ELF-1 (cell line): ENCODE results near the gene LNX2.
A peak's percentile ranks its signal among the peaks of the same experiment; 100 is the strongest.

Source experiments
- DNase-seq: peaks from one replicate; pipeline ENCODE4 v3.0.0-alpha.2; 2016; ENCODE audit warnings: low read depth, low spot score

The LNX2 gene

DNA sequence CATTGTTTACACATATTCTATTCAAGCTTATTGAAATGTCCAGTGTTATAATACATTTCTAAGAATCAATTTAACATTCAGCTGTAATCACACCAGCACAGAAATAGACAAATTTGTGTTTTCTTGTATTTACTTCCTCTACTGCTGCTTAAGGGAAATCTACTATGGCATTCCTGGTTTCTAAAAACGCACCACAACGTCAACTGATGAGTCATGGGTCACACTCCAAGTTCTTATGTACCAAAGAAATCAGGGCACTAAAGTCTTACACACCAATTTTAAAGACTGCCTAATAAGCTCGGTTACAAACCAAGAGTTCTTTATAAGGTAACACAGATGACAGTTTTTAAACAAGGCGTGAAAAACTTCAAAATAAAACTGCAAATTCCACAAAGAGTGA is 13.2 kb downstream of the LNX2 start:
- DNase-seq, result no peak

DNA sequence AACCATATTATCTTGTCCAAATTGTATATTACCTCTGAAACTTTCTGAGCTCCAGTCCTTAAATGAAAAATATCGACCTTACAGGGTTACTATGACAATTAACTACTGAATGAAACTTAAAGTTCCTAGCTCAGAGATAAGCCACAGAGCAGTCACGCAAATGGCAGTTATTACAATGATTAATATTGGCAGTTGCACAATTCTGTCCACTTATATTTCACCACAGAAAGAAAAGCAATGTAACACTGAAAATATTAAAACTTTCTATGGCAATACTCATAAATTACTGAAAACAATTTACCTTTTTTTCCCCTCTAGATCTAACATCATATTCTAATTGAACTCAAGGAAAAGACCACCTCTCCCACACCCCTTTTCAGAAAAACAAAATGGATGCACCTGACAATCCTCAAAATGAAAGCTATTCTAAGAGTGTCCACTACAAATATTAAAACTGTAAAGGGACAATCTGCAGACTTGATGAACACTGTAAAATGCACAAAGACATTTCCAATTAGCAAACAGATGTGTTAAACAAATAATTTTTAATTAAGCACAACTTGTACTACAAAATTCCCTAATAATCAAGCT is 14.6 kb downstream of the LNX2 start:
- DNase-seq, result no peak

DNA sequence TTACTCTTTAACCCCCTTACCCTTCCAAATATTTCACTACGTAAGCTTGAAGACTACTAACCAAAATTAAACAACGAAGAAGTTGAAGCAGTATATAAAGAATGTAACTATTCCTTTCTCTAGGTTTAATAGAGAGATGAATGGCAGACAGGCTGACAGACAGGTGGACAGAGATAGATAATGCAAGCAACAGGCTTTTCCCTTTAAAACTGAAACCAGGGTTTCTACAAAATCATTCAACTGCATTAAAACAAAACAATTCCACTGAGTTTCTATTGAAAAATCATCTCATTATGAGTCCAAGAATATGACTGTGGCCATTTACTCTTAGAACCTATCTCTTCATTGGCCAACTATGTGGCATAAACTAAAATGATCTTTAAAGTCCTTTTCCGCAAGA is 15.2 kb downstream of the LNX2 start:
- no peak for DNase-seq

DNA sequence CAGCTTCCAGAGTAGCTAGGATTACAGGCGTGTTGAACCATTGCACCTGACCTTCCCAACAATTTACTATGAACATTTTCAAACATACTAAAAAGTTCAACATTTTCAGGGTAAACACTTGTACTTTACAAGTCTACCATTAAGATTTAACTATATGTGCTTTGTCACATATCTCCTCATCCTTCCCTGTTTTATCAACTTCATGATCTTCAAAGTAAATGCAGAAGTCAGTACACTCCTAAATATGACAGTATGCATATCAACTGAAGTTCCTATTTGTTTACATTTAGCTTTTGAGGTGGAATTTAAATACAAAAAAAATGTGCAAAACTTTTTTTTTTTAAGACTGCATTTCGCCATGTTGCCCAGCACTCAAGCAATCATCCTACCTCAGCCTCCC is 18.5 kb downstream of the LNX2 start:
- no peak for DNase-seq

DNA sequence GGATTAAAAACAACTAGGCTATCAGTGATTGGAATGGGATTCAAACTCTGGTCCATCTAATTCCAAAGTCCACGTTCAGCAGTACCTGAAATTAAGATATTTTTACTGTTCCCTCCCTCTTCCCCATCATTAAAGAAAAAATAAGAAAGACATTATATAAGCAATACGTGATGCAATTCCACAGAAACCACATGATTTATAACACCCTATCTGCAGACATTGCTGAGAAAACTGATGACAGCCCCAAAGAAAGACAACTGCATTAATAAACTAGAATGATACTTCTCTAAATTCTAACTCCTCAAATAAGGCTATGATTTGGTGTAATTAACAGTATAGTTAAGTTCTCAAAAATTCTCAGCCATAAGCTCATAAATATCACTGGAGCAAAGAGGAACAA is 19.1 kb downstream of the LNX2 start:
- DNase-seq, result no peak

DNA sequence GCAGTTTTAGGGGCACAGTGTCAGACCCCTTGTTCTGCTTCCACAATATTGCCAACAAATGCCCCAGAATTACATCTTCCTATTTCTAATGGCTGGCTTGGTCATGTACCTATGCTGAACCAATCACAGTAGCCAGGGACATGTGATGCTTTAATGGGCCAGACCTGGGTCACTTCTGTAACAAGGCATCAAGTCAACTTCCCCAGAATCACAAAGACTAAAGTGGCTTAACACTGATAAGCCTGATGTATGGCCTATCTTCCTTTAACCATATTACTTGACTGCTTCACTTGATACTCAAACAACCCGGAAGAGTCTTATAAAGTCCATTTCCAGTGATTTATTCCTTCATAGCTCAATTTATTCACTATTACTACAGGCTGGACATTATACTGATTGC is 19.6 kb downstream of the LNX2 start:
- no peak for DNase-seq

DNA sequence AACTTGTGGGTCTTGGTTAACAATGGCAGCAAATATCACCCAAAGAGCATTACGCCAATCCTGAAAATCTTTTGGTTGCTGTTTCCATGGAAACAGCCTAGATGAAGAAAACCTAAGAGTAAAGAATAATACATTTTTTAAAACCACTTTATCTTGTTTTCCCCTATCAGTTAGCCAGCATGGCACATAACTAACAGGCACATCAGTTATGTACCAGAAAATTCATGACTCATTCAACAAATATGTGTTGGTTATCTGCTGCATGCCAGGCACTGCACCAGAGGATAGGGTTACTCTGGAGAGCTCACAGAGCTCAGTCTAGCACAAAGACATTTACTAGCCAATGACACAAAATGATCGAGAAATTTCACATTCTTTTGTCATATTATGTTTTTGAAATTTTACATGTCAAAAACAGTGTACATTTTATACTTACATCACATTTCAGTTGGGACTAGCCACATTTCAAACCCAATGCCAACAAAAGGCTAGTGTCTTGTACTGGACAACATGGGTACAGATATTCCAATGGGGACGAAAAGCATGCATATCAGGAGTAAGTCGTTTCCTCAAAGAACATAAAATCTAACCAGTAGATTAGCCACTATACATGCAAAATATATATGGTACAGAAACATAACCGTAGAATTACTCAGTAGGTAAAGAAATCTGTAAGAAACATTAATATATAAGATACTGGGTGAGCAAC is 20.3 kb downstream of the LNX2 start:
- DNase-seq, result peak; percentile 15

DNA sequence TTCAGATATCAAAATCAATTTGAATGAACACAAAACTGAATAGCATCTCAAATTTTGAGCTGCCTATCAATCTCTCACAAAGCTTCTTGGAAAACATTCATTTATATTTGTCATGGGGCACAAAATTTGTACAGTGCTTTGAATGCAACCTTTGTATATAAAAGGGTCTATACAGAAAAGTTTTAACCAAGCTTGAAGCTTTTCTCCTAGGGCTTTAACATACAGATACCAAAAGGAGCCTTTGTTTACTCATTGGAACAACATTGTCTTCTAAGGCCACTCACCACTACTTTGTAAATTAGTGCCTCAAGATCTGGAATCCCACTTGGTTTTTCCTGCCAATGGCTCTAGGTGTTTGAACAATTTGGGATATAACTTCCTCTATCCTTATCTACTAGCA is 21.2 kb downstream of the LNX2 start:
- DNase-seq, result no peak

DNA sequence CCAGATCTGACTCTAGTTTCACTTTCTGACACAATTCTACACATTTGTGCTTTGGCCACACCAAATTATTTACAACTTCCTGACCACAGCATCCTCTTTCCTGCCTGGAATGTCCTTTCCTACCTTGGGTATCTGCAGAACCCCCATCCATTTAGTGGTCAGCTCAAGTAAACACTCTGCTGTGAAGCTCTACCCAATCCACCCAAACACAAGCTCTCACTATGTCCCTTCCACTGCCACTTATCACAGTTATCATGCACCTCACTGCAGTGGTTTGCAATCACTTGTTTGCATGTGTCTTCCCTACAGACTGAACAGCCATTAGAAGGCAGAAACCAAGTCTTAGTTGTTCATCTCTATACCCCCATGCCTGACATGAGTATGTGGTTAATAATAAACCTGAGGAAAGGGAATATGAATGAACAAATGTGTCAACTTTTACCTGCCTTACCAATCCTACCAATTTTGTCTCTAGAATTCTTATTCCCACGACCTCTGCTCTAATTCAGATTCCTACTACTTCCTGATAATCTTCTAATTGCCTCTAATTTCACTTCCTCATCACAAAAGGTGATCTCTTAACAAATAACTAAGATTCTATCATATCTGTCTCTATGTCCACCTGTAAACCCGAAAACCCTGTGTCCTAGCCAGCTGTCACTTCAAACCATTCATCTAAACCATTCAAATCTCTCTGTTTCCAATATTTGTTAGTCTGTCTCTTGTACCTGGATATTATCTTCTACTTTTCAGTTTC is 25.1 kb downstream of the LNX2 start:
- no peak for DNase-seq

DNA sequence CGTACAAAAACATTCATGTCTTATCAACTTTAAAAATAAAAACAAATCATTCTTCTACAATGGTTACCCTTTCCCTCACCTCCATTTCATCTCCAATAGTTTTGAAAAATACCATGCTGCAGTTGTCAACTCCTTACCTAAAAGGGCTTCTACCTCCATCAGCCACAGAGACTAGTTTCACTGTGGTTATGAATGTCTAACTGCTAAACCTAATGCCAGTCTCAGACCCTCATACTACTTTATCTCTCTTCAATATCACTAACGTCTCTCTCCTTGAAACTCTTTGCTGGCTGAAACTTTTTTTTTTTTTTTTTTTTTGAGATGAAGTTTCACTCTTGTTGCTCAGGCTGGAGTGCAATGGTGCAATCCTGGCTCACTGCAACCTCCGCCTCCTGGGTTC is 27.1 kb downstream of the LNX2 start:
- DNase-seq, result no peak

DNA sequence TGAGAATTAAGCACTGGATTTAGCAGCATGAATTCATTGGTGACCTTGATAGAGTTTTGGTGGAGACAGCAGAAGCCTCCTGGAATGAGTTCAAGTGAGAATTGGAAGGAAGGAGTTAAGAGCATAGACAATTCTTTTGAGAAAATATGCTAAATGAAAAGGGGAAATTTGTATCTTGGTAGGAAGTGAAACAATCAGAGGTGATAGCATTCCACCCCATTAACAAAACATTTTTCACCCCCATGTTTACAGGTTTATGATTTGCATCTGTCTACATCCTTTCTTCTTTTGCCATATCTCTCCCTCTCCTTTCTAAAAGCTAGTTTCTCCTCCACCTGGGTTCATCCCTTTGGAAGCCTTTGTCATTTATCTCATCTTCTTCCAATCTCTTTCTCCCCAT is 27.5 kb downstream of the LNX2 start:
- DNase-seq, result no peak

DNA sequence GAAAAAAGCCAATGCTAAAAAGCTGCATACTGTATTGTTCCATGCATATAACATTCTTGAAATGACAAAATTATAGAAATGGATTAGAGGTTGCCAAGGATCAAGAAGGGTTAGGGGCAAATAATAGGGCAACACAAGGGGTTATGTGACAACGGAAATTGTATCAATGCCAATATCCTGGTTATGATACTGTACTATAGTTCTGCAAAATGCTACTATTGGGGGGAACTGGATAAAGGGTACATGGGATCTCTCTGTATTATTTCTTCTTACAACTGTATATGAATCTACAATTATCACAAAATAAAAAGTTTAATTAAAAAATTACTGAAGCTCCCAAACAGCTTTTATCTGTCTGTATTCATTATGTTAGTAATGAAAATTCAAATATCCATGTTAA is 31.9 kb downstream of the LNX2 start:
- no peak for DNase-seq

DNA sequence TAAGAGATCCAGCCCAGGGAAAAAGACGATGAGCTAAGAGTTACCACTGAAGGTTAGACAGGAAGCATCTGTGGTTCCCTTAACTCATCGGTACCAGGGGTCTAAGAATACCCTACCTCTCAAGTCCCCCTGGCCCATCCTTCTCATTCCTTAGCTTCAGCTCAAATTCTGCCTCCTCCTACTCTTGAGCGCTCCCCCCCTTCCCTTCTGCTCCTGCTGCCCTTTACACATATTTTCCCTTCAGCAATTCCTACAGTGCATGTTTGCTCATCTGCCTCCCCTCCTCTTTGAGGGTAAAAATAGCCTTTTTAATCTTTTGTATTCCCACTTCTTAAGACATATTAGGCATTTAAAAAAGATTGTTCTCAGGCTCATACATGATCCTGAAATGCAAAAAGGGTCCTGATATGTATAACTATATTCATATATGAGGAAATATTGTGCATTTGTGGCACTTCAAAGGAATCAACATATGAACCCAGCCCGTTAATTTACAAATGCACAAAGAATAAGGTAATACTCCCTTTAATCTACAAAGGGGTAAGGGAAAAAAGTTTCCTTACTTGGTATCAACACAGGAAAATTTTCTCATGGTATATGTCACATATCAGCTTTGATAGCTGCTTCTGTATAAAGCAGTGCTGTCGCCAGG is 33.1 kb downstream of the LNX2 start:
- no peak for DNase-seq

DNA sequence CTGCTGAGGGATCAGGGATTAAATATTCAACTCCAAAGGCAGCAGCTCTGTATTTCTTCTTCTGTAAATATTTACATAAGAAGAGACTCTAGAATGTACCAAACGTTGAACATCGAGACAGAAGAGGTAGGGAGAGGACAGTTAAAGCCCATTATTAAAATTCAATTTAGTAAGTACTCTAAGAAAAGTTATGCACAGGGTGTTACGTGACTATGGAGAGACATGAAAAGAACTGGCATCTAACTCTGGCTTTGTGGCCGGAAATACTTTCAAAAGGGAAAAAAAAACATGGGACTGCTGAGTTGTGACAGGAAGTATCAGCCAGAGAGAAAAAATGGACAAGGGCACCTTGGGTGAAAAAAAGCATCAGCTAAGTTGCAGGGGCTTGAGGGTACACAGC is 36.7 kb downstream of the LNX2 start:
- no peak for DNase-seq

DNA sequence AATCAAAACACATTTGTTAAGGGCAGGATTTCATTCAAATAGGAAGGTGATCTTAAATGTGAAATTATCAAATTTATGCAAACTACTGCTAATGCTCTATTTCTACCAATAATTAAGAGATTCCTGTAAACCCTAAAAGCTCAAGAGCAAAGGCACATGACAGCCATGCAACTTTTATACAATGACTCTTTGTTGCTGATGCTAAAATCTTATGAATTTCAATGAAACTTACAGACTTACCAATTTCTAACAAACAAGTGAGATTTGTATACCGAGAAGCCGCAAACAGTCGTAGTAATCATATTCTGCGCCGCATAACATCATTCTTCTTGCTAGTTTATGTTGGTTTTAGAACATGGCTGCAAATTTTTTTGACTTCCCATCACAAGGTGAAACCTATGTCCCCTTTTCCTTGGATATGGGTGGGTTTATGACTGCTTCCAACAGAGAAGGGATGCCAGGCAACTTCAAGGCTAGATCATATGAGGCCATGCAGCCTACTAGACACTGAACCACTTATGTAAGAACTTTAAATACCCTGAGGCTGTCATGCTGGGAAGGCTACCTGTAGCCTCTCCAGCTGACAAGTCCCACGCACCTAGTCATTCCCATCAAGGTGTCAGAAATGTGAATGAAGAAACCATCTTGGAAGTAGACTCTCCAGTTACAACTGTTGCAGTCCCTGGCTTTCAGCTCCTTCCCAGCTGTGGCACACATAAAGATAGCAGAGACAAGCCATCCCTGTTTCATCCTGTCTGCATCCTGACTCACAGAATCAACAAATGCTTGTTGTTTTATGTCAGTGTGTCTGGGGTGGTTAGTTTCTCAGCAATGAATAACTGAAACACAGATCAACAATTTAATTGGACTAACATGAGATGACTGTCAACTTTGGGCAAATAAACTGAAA is 42.0 kb downstream of the LNX2 start:
- peak; percentile 8 for DNase-seq

DNA sequence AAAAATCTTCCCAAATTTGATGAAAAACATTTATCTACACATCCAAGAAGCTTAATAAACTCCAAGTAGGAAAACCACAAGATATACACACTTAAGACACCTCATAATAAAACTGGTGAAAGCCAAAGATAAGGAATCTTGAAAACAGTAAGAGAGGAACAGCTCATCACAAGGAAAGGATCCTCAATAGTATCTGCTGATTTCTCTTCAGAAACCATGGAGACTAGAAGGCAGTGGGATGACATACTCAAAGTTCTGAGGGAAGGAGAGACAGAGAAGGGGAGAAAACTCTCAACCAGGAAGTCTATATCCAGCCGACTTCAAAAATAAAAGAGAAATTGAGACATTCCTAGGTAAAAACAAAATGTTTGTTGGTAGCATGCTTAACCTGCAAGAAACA is 45.7 kb downstream of the LNX2 start:
- no peak for DNase-seq

DNA sequence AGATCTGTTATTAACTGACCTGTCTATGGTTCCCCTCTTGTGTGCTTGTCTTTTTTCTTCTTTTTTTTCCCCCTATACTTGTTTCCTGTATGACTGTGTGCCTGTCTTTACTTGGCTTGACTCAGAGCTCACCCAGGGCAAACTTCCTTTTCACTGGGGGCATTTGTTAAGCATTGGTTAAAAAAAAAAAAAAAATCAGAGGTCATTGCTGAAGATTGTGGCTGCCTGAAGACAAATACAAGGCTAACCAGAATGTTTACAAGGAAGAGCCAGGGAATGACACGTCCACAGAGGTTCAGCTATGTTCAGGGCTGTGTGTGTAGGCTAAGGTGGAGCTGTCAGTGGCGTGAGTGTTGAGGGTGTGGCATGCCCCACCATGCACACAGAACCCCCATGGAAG is 47.1 kb downstream of the LNX2 start:
- DNase-seq, result peak; percentile 5

DNA sequence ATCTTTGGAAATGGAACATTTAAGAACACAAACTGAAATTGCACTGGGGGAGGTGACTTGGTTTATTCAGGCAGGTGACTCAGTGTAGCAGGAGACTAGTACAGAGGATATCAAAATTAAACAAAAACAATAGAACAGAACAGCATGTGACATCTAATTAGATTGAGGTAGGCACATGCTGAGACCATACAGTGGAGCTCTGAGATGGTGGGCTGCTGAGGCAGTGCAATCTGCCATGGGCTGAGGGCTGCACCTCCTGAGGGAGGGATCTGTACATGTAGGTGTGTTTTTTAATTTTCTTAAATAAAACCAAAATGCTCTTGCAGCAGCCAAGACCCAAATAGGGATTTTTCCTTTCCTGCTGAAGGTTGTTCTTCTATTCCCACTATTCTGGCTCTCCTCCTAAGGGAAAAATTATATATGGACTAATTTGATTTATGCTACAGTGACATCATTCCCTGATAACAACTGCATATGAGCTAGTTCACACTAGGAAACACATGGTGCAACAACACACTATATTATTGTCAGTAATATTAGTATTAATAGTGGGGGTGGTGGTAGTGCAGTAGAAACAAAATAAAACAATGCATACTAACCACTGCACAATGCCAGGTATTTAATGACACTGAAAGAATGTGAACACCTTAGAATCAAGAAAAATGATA is 48.0 kb downstream of the LNX2 start:
- no peak for DNase-seq

DNA sequence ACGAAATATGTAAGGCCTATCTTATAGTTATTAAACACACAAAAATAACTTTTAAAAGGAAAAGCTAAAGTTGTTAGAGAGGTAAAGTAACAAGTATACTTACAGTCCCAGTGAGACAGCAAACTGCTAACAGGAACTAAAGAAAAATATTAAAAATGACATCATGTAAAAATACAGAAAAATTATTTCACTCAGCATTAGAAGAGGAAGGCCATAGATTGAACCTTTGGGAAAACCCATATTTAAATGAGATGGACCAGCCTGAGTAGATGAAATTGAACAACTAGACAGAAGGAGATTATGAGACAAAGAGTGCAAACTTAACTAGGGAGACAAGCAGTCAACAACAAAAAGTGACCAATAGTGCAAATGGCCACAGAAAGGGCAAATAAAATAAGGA is 49.4 kb downstream of the LNX2 start:
- no peak for DNase-seq

DNA sequence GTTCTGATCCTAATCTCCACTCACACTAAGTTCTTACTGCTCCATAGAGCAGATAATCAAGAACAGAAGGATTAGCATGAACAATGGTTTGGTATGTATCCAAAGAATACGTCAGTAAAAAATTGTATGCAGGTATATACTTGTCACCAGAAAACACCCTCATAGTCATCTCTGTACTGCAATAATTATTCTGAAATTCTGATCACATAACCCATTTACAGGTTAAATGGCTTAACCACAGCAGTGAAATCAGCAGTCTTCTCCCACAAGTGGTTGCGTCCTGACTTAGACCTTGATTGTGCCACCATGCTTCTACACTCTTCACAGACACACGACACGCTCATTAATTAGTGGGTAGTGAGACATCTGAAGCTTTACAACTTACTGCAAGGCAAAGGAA is 50.9 kb downstream of the LNX2 start:
- DNase-seq, result no peak

DNA sequence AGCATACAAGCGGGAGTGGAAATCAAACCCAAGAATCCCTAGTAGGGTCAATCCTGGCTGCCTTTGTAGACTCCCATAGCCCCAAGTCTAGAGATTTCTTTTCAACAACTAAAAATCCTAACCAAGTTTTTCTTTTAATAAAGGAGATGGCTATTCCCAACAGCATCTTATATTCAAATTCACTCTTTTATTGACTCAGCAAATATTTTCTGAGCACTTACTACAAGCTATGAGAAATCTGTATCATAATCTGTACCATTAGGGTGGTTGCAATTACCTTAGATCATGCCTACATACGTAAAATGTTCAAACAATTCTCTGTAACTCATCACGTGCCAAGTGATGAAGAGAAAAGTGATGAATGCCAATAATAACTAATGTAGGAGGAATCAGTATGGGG is 54.5 kb downstream of the LNX2 start:
- DNase-seq, result no peak
